ENCODE results near the gene SIGLEC7.

Gene SIGLEC7

DNA sequence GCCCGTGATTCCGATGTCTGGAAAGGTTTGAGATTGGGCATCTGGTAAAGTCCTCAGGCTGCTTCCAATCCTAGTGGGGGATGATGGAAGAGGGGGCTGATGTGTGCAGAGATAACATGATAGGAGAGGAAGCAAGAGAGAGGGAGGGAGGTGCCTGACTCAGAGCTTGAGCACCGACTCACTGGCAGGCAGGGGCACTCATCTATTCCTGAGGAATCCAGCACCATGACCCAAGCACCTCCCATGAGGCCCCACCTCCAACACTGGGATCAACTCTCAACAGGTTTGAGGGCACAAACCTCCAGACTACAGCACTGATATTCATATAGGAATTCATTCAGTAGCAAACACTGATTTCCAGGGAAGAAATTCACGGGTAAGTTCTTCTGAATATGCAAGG, 23.0 kb upstream of the SIGLEC7 start:
- DNase-seq: no peak

DNA sequence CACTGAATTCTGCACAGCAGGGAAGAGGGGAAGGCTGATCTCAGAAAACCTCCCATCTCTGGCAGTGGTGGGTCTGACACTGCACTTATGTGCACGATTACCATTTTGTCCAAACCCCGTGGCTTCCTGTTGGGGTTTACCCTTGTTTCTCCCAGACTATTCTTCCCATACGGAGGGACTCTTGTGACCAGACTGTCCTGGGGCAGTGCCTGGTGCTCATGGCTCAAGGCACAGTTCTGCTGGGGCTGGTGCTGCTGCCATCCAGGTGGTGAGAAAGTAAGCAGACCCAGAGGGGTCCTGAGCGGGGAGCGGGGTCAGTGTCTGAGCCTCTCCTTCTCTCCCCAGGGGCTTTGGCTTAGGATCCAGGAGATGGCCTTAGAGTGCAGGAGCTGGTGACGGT, 22.5 kb upstream of the SIGLEC7 start:
- no peak for DNase-seq

- DNase-seq: no peak
Observed at GRCh38 chr19:51120160-51120559, 21.9 kb upstream of the SIGLEC7 start.

DNA sequence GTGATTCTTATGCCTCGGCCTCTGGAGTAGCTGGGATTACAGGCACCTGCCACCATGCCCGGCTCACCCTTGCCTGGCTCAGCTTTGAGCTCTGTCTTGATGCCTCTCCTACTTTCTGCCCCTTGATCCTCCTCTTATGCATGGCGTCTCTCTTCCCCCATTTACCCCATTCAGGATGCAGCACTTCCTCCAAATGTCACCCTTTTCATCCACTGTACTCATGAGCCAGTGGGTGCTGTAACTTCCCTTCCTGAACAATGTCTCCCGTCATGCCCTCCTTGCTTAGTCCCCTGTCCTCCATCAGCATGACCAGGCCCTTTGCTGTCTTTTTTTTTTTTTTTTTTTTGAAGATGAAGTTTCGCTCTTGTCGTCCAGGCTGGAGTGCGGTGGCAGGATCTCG, 20.8 kb upstream of the SIGLEC7 start:
- no peak for DNase-seq

DNA sequence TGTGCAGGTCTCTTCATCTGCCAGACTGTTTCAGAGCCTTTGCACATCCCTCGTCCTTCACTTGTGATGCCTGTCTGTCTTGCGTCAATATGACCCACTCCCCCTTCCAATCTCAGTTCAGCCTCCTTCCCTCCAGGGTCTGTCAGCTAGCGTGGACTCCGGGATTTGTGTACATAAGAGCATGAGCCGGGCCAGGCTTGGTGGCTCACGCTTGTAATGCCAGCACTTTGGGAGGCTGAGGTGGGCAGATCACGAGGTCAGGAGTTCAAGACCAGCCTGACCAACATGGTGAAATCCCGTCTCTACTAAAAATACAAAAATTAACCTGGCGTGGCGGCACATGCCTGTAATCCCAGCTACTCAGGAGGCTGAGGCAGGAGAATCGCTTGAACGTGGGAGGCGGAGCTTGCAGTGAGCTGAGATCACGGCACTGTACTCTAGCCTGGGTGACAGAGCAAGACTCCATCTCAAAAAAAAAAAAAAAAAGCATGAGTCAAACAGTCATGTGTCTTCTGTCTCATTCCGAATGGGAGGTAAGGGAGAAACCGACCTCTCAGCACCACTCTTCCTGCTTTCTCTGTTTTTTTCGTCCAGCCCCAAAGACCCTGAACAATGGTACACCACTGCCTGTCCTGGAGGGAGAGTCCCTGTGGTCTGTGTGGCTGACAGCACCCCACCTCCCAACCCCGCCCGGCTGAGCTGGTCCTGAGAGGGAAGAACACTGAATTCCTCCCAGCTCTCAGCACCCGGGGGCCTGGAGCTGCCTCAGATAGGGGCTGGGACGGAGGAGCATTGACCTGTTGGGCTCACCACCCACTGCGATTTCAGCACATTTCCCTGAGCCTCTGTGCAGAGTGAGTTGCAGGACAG, 19.8 kb upstream of the SIGLEC7 start:
- no peak for DNase-seq

- no peak for DNase-seq
Observed at GRCh38 chr19:51123381-51123800, 18.7 kb upstream of the SIGLEC7 start.

DNA sequence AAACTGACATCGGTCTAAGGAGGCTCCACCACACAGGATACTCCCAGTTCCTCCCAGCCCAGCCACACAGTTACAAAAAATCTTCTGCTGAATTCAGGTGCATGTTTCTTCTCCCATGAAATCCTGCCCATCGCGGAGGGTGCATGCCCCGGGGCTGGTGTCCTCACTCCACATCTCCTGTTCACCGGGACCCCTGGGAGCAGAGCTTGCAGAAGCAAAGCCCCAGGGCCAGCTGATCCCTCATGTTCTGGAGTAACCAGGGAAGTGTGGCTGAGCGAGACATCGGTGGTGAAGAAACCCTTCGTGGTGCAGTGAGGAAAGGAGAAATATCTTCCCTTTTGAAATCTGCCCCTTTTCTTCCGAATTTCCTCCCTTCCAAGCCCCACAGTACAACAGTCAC, 18.3 kb upstream of the SIGLEC7 start:
- no peak for DNase-seq

DNA sequence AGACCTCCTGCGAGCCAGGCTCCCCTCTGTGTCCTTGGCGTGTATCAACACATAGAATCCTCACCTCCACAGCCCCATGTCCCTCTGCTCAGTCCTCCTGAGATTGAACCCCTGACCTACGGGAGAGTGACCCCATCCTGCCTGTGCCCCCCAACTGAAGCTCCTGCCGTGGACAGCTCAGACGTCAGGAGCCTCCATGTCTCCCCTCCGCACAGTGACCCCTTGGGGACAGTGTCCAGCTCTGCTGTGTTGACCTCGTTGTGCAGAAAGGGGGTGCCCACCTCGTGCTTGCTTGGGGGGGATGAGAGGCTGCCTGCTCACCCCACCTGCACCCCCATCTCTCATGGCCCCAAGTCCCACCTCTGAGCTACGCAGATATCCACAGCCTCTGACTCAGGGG, 17.9 kb upstream of the SIGLEC7 start:
- DNase-seq: no peak

- DNase-seq: no peak
Observed at GRCh38 chr19:51124729-51125128, 17.4 kb upstream of the SIGLEC7 start, which contains the start of gene SIGLEC9. Gene SIGLEC9, plus strand, starts transcription at chr19:51124906. Its CDS starts 69 bp downstream, at chr19:51124975.

DNA sequence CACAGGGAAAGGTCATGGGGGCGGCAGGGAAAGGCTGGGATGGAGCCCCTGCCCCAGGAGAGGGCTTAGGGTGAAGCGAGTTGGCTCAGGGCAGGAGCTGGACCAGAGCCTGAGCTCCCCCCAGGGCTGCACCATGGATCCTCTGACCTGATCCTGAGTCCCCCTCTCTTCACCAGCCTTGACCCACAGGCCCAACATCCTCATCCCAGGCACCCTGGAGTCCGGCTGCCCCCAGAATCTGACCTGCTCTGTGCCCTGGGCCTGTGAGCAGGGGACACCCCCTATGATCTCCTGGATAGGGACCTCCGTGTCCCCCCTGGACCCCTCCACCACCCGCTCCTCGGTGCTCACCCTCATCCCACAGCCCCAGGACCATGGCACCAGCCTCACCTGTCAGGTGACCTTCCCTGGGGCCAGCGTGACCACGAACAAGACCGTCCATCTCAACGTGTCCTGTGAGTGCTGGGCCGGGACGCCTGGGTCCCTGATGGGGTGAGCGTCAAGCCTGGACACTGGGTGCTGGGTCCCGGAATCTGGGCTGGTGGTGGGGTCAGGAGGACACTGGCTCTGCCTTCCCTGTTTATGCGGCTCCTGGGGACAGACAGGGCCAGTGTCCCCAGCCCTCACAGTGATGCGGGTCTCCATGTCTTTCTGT, 16.6 kb upstream of the SIGLEC7 start:
- no peak for DNase-seq

DNA sequence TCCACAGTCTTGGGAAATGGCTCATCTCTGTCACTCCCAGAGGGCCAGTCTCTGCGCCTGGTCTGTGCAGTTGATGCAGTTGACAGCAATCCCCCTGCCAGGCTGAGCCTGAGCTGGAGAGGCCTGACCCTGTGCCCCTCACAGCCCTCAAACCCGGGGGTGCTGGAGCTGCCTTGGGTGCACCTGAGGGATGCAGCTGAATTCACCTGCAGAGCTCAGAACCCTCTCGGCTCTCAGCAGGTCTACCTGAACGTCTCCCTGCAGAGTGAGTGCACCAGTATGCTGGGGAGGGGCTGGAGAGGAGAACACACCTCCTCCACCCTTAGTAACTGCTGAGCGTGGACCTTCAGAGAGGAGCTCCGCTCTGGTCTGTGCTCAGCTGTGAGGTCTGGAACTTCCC, 15.1 kb upstream of the SIGLEC7 start:
- DNase-seq: no peak

DNA sequence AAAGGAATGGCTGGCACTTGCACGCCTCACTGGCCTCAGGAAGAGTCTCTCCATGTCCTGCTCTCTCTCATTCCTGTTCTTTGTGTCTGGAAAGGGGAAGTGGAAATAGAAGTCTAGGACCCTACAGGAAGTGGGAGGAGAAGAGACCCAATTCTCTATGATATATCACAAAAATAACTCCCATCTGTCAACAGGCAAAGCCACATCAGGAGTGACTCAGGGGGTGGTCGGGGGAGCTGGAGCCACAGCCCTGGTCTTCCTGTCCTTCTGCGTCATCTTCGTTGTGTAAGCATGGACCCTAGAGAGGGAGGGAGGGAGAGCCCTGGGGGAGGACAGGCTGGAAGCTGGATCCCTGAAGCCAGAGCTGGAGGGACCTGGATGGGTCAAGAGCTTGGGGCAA, 14.3 kb upstream of the SIGLEC7 start:
- no peak for DNase-seq

GRCh38 chr19:51128227-51128626, 13.9 kb upstream of the SIGLEC7 start:
- DNase-seq: peak; percentile 19

GRCh38 chr19:51129716-51130115, 12.4 kb upstream of the SIGLEC7 start:
- no peak for DNase-seq

- no peak for DNase-seq
Observed at GRCh38 chr19:51131780-51132680, 10.1 kb upstream of the SIGLEC7 start.

- no peak for DNase-seq
Observed at GRCh38 chr19:51135004-51135403, 7.1 kb upstream of the SIGLEC7 start.

DNA sequence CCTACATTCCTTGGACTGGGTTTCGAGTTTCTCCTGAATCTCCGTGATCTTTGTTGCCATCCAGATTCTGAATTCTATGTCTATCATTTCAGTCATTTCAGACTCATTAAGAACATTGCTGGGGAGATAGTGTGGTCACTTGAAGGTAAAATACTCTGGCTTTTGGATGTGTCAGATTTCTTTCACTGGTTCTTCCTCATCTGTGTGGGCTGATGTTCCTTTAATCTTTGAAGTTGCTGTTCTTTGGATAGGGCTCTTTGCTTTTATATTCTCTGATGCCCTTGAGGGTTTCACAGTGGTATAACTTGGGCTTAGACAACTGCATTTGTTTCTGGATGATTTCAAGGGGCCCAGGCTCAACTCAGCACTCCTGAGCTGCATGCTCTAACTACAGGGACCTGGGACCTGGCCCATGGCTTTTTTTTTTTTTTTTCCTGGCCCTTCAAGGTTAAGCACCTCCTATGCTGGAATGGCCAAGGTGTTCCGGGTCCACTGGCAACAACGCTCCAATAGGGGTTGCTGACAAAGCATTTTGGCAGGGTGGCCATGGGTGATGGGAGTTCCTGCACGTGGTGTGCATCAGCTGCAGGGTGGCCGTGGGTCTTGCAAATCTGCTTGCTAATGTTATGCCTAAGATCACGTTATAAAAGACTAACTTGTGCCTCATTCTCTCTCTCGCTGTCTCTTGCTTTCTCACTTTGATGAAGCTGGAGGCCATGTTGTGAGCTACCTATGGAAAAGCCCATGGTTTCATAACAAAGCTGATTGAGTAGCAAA, 5.9 kb upstream of the SIGLEC7 start:
- no peak for DNase-seq

- no peak for DNase-seq
Observed at GRCh38 chr19:51136851-51137551, 5.1 kb upstream of the SIGLEC7 start.

DNA sequence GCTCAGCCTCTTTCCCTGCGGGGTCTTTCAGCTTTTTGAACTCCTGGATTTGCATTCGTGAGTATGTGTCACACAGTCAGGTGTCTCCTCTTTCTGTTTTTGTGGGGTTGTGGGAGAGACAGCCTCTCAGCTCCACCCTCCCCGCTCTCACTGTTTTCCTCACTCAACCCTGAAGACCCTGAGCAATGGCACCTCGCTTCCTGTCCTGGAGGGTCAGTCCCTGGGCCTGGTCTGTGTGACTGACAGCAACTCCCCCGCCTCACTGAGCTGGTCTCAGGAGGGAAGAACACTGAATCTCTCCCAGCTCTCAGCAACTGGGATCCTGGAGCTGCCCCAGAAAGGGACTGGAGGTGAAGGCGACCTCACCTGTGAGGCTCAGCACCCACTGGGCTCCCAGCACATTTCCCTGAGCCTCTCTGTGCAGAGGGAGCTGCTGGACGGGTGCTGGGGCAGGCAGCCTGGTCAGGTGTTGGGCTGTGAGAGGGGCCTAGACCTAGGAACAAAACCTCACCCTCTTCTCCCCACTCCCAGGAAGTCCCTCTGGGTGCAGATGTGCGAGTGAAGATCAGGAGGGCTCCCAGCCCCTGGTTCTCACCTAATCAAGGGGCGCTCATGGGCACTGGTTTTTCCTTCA, 4.2 kb upstream of the SIGLEC7 start:
- DNase-seq: no peak

- no peak for DNase-seq
Observed at GRCh38 chr19:51138549-51138979, 3.5 kb upstream of the SIGLEC7 start.

All from right forelimb (tissue), 1 donor.